M059J (cell line): ENCODE data around the gene SEC14L5. TPM values are rescaled to one million over a fixed set of nuclear protein-coding genes. Genes with fewer than 3 reads are reported as not detected.
"Not testable (repeated sequence)": the region's sequence is repeated elsewhere in the genome, so short reads cannot be mapped to it uniquely, and the experiment has no call there.

Experiments used
- DNase-seq: peaks from one replicate; pipeline ENCODE4 v3.0.0-alpha.2; 2012; ENCODE audit warnings: low read depth
- total RNA-seq: library from RNA; depleted of rRNA; stranded (reverse); fragments of >200 nt; shearing (Covaris generic); gene quantifications from 2 replicates; pipeline ENCODE4 v1.2.3, GENCODE V29; 2014

SEC14L5 gene
- total RNA-seq, 1 experiment from 2014 or later: 0.02 TPM

GRCh38 chr16:5036228-5037156, 78.4 kb downstream of the SEC14L5 start:
- no peak for DNase-seq

GRCh38 chr16:5040451-5040850, 82.3 kb downstream of the SEC14L5 start:
- no peak for DNase-seq

GRCh38 chr16:5041600-5042133, 83.5 kb downstream of the SEC14L5 start:
- peak; percentile 86 for DNase-seq

- DNase-seq: peak; percentile 71
Observed at GRCh38 chr16:5042574-5043171, 84.5 kb downstream of the SEC14L5 start.

- no peak for DNase-seq
Observed at GRCh38 chr16:5044011-5044540, 85.9 kb downstream of the SEC14L5 start.

GRCh38 chr16:5044581-5044980, 86.5 kb downstream of the SEC14L5 start:
- DNase-seq: not testable (repeated sequence)

- peak; percentile 30 for DNase-seq
Observed at GRCh38 chr16:5045499-5046115, 87.5 kb downstream of the SEC14L5 start.

- DNase-seq: no peak
Observed at GRCh38 chr16:5046914-5047313, 88.8 kb downstream of the SEC14L5 start.

GRCh38 chr16:5054876-5055865, 97.0 kb downstream of the SEC14L5 start:
- DNase-seq: no peak

GRCh38 chr16:5056352-5056751, 98.2 kb downstream of the SEC14L5 start:
- no peak for DNase-seq

GRCh38 chr16:5058476-5058875, 100.3 kb downstream of the SEC14L5 start:
- peak; percentile 24 for DNase-seq

GRCh38 chr16:5059386-5060072, 101.4 kb downstream of the SEC14L5 start:
- no peak for DNase-seq

GRCh38 chr16:5060073-5060641, 102.0 kb downstream of the SEC14L5 start:
- no peak for DNase-seq

- DNase-seq: no peak
Observed at GRCh38 chr16:5062051-5062450, 103.9 kb downstream of the SEC14L5 start.

GRCh38 chr16:5062790-5063765, 104.9 kb downstream of the SEC14L5 start:
- DNase-seq: no peak

- DNase-seq: no peak
Observed at GRCh38 chr16:5064915-5065314, 106.8 kb downstream of the SEC14L5 start.

- DNase-seq: no peak
Observed at GRCh38 chr16:5065326-5065725, 107.2 kb downstream of the SEC14L5 start.

- DNase-seq: no peak
Observed at GRCh38 chr16:5065813-5066212, 107.7 kb downstream of the SEC14L5 start, which contains the start of gene C16orf89. Gene C16orf89, minus strand, starts transcription at chr16:5065956. Its CDS starts 48 bp downstream, at chr16:5065908.

GRCh38 chr16:5066511-5066910, 108.4 kb downstream of the SEC14L5 start:
- DNase-seq: no peak
